Mucosa of stomach (tissue), 1 donor: ENCODE data around the gene ZFP69B.

Experiments used
- H3K27me3 ChIP-seq: one replicate; pipeline ENCODE4 v1.7.0; 2013; ENCODE audit warnings: mild to moderate bottlenecking, low read length; ENCODE audit not compliant: control insufficient read depth, insufficient read depth
- H3K36me3 ChIP-seq: one replicate; pipeline ENCODE4 v1.7.0; 2013; ENCODE audit warnings: low read length; ENCODE audit not compliant: control insufficient read depth, insufficient read depth
- H3K4me1 ChIP-seq: one replicate; pipeline ENCODE4 v1.7.0; 2013; ENCODE audit warnings: mild to moderate bottlenecking, low read length; ENCODE audit not compliant: control insufficient read depth, insufficient read depth
- H3K4me3 ChIP-seq: one replicate; pipeline ENCODE4 v1.7.0; 2013; ENCODE audit warnings: low read length
- H3K9ac ChIP-seq: one replicate; pipeline ENCODE4 v1.7.0; 2013; ENCODE audit warnings: mild to moderate bottlenecking, low read length, moderate library complexity
- H3K9me3 ChIP-seq: one replicate; pipeline ENCODE4 v1.7.0; 2013; ENCODE audit warnings: mild to moderate bottlenecking, low read length, moderate library complexity; ENCODE audit not compliant: control insufficient read depth
- donor health status: Pancreatic carcinoma.

The ZFP69B gene

DNA sequence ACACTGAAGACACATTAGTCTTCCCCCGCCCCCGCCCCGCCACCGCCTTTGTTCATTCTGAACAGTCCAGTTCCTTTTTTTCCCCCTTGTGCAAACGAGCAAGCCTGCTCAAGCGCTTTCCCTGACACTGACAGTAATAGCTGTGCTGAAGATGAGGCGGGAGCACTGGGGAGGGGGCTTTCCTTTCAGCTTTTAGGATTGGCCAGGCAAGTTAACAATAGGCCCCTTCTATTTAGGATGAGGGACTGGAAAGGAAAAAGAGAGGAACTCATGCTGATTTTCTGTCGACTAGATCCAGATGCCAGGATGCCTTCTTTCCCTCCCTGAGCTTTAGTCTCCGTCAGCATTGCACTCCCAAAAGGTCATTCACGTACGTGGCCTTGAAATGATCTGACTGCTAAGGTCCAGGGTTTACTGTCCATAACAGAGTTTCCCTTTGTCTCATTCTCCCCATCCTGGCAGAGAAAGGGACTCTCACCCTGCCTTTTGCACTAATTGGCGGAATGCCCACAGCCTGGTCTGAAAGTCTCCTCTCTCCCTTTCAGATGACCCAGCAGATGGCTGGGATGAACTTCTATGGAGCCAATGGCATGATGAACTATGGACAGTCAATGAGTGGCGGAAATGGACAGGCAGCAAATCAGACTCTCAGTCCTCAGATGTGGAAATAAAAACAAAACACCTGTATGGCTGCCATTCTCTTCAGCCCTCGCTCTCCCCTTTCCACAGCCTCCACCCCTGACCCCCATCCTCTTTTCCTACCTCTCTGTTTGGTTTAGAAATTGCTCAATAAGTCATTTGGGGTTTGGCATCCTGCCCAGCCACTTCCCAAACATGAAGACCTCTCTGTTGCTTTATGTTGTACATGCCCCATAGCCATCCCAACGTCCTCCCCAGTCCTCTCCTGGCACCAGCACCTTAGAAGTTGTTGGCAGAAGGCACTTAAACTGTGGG lies 28.6 kb upstream of the ZFP69B start:
- Histone ChIP-seq H3K9me3 (no peaks in the 10 kb centered on the region), H3K36me3 (no peaks in the 10 kb centered on the region), H3K4me3 (no peak overlapping the region), H3K9ac (no peak overlapping the region), H3K27me3 (no peaks in the 10 kb centered on the region), H3K4me1 (no peaks in the 10 kb centered on the region)

DNA sequence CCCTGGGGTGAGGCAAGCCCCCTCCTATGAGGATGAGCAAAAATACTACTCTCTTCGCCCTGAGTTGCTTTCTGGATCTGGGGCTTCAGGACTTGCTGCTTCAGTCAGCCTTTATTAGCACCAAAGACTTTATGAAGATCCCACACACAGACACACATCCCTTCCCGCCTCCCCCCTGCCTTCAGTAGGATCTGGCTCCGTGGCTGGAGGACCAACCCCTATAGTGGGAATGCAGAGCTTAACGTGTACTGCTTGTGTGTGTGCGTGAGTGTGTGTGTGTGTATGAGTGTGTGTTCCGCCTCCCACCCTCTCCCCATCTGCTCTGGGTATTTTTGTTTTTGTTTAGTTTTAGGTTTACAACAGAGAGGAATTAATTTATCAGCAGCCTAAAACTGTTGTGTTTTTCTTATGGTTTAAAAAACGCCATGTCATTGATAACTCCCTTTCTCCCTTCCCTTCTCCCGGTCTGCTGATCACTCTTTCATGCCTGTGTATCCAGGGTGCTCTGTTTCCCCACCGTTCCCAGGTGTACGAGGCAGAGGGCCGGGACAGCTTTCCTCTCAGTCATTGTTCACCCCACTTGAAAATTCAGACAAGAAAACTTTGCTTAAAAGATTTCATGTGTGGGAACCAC lies 27.5 kb upstream of the ZFP69B start:
- Histone ChIP-seq H3K36me3 (no peaks in the 10 kb centered on the region), H3K9ac (no peak overlapping the region)

DNA sequence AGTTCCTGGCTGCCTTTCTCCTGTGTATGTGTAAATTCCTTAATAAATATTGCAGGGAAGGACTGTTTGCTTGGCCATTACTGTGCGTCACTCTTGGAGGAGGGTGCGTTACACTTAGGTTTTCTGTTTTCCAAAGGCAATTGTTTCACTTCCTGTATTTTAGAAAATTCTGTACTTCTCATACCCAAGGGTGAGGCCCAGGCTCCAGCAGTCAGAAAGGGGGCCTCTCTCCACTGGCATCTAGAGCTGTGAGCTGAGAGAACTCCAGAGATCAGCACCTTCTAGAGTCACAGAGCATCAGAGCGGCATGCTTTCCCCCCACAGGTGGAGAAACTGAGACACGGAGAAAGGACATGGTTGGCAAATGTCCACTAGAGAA lies 27.0 kb upstream of the ZFP69B start:
- H3K36me3 ChIP-seq, result no peaks in the 10 kb centered on the region
- H3K4me1 ChIP-seq, result no peaks in the 10 kb centered on the region
- no peaks in the 10 kb centered on the region for H3K27me3 ChIP-seq
- H3K4me3 ChIP-seq, result no peak overlapping the region
- no peaks in the 10 kb centered on the region for H3K9me3 ChIP-seq
- no peak overlapping the region for H3K9ac ChIP-seq

More for the DNA sequence above, 27.5 kb upstream of the ZFP69B start:
- H3K27me3 ChIP-seq, result no peaks in the 10 kb centered on the region
- H3K4me1 ChIP-seq, result no peaks in the 10 kb centered on the region
- no peaks in the 10 kb centered on the region for H3K9me3 ChIP-seq
- H3K4me3 ChIP-seq, result no peak overlapping the region

DNA sequence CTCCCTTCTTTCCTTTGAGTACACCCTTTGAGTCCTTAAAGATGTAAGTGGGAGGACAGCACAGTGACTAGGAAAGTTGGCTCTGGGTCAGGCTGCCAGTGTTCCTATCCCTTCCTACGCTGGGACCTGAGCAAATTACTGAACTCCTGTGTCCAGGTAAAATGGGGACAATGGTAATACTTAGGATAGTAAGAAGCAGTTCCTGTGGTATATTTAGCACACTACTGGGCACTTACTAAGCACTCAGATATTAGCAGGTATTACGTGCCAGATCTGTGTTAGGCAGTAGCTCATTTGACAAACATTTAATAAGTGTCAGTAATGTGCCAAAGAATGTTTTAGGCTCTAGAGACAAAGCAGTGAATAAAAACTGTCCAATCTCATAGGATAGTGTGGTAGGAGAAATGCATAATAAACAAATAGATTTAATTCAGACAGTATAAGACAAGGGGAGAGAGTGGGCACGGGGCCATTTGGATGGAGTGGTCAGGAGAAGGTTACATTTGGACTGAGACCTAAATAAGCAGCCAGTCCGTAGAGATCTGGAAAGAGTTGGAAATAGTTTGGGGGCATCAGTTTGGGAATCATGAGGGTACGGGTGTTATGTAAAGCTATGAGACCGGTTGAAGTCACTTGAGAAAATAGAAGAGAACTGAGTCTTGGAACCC lies 26.2 kb upstream of the ZFP69B start:
- no peaks in the 10 kb centered on the region for H3K36me3 ChIP-seq
- H3K9ac ChIP-seq, result no peak overlapping the region
- H3K4me1 ChIP-seq, result no peaks in the 10 kb centered on the region
- H3K9me3 ChIP-seq, result no peaks in the 10 kb centered on the region
- no peaks in the 10 kb centered on the region for H3K27me3 ChIP-seq
- no peak overlapping the region for H3K4me3 ChIP-seq

DNA sequence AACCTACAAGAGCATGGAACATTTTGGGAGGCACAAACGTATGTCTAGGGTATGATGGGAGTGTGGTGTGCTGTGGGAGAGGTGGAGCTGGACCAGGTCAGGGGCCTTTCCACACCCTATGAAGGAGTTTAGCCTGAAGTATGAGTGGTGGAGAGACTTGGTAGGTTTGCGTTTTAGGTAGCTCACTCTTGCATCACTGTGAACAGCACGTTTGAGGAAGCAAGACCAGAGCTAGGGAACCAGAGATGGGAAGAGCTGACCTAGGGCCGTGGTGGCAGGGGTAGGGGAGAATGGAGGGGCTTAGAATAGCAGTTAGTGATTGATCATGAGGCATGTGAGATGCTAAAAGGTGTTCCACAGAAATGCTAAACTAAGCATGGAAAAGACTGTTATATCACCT lies 25.1 kb upstream of the ZFP69B start:
- Histone ChIP-seq H3K4me1 (no peaks in the 10 kb centered on the region), H3K36me3 (no peaks in the 10 kb centered on the region), H3K9ac (no peak overlapping the region), H3K4me3 (no peak overlapping the region), H3K27me3 (no peaks in the 10 kb centered on the region), H3K9me3 (no peaks in the 10 kb centered on the region)

DNA sequence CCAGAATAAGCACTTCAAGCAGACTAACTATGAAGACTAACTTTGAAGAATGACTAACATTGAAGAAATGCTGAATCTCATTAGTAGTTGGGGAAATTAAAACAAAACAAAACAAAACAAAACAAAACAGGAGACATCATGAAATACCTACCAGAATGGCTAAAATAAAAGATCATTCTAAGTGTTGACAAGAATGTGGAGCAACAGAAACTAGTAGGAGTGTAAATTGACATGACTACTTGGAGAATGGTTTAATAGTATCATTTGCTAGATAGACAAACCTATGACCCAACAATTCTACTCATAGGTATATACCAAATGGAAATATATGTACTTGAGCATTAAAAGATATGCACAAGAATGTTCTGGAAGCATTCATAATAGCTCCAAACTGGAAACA lies 18.9 kb upstream of the ZFP69B start:
- Histone ChIP-seq H3K27me3 (no peaks in the 10 kb centered on the region), H3K9ac (no peak overlapping the region), H3K4me1 (no peaks in the 10 kb centered on the region), H3K9me3 (no peaks in the 10 kb centered on the region), H3K4me3 (no peak overlapping the region), H3K36me3 (no peaks in the 10 kb centered on the region)

DNA sequence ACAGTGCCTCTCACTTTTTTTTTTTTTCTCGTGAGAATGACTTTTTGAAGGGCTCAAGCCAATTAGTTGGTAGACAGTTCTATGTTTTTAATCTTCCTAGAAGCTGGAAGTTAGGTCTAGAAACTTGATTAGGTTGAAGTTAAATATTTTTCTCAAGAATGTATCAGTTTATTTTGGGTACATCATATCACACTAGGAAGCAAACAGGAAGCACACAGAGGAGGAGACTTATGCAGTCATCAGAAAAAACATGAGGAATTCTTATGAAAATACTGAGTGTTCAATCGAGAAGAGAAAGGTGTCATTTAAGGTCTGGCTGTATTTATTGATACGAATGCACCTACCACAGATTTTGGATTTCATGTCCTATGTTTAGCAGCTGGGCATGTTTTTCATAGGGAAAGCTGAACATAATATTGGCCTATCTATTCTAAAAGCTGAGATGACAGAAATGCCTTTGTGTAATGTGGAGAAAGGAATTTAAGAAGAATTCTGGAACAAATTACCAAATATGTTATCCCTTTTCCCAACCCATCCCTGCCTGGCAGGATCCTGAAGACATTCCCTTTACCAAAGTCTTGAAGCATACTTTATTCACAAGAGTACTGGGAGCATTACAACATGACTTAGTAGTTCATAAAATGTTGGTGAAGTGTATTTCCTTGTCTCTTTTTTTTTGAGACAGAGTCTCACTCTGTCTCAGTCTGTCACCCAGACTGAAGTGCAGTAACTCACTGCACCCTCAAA lies 17.5 kb upstream of the ZFP69B start:
- no peaks in the 10 kb centered on the region for H3K9me3 ChIP-seq

DNA sequence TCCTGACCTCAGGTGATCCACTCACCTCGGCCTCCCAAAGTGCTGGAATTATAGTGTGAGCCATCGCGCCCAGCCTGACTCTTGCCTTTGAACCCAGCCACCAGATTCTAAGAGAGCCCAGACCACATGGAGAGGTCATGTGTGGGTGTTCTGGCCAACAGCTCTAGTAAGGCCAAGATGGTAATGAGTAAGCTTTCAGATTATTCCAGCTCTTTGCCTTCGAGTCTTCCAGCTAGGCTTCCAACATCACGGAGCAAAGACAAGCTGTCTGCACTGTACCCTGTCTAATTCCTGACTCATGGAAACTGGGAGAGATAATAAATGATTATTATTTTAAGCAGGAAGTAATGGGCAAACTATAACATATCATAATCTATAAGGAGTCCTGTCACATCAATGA lies 14.8 kb upstream of the ZFP69B start:
- no peak overlapping the region for H3K9ac ChIP-seq
- H3K9me3 ChIP-seq, result no peaks in the 10 kb centered on the region
- no peaks in the 10 kb centered on the region for H3K4me1 ChIP-seq
- H3K27me3 ChIP-seq, result no peaks in the 10 kb centered on the region
- no peak overlapping the region for H3K4me3 ChIP-seq
- H3K36me3 ChIP-seq, result no peaks in the 10 kb centered on the region

More for the DNA sequence above, 17.5 kb upstream of the ZFP69B start:
- Histone ChIP-seq H3K27me3 (no peaks in the 10 kb centered on the region), H3K9ac (no peak overlapping the region), H3K4me3 (no peak overlapping the region), H3K4me1 (no peaks in the 10 kb centered on the region), H3K36me3 (no peaks in the 10 kb centered on the region)

DNA sequence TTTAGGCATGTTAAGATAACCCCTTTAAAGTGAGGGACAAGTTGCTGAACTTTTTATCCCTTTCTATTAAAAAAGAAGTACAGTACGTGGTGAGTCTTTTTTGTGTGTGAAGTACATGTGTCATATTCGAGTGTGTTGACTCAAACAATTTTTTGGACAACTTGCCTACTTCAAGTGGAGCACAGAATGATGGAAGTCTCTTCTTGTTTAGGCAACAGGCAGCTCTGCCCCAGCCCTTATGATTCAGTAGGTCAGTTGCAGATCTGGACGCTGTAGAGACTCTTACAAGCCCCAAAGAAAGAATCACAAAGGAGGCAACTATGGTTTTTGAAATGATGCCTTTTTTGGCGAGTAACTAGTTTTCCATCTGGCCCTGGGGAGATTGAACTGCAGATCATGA lies 14.4 kb upstream of the ZFP69B start:
- no peak overlapping the region for H3K4me3 ChIP-seq
- H3K4me1 ChIP-seq, result no peaks in the 10 kb centered on the region
- H3K9me3 ChIP-seq, result no peaks in the 10 kb centered on the region
- H3K27me3 ChIP-seq, result no peaks in the 10 kb centered on the region
- no peak overlapping the region for H3K9ac ChIP-seq
- no peaks in the 10 kb centered on the region for H3K36me3 ChIP-seq

DNA sequence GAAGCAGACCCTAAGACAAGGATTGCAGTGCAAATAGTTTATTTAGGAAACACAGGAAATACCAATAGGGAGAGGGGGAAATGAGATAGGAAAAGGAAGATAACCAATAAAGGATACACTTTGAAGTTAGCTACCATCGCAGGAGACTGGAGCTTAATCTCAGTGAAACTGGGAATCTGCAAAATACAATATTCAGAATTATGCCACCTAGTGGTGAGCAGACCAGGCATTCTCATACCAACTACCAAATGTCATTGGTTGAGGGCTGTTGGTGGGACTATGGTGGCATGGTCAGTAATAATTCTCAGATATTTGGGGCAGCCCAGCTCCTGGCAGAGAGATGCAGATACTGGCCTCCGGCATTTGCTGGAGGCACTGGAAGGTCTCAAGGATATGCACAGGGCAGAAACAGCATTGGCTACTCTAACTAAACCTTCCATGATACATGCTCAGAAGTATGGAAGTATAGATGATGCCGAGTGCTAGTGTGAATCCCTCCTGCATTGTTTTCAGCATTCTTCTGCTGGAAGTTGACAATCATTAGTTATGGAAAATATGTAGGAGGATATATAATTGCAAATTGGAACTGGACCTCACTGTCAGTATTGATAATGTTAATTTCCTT lies 11.8 kb upstream of the ZFP69B start:
- no peaks in the 10 kb centered on the region for H3K9me3 ChIP-seq
- H3K4me1 ChIP-seq, result no peaks in the 10 kb centered on the region
- H3K4me3 ChIP-seq, result no peak overlapping the region
- no peak overlapping the region for H3K9ac ChIP-seq
- no peaks in the 10 kb centered on the region for H3K36me3 ChIP-seq
- no peaks in the 10 kb centered on the region for H3K27me3 ChIP-seq

DNA sequence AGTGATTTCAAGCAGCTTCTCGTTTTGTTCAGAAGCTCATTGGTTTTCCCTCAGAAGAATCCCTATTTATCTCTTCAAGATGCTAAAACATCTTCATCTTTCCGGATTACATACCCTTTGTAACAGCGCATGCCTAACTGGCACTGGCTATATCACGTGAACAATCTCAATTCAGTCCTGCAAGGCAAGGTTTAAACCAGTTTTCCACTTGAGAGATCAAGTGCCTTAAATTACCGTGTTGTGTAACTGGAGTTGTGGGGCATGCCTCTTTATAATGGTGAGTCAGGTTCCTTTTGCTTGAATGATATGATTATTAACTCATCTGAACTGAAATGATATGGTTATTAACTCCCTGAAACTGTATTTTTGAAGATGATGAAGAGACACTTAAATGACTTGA lies 11.0 kb upstream of the ZFP69B start:
- Histone ChIP-seq H3K9me3 (no peaks in the 10 kb centered on the region), H3K4me3 (no peak overlapping the region), H3K4me1 (no peaks in the 10 kb centered on the region)

More for the DNA sequence above, 11.0 kb upstream of the ZFP69B start:
- Histone ChIP-seq H3K36me3 (no peaks in the 10 kb centered on the region), H3K9ac (no peak overlapping the region), H3K27me3 (no peaks in the 10 kb centered on the region)
